ENCODE data around the gene STAT6.

Gene STAT6

DNA sequence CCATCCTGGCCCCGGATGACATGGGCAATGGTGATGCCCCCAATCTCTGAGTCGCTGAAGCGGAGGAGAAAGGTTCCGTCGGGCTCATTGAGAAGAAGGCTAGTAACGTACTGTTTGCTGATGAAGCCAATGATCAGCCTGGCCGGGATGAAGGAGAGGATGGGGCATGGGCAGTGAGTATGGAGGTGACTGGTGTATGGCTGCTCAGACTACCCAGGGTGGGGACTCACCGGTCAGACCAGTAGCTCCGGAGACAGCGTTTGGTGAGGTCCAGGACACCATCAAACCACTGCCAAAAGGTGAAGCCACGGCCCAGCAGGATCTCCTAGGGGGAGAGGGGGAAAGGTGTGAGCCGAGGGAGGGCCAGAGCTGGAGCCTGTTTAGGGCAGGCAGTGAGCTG is 11.4 kb downstream of the STAT6 start:
- DNase-seq, result no peak

DNA sequence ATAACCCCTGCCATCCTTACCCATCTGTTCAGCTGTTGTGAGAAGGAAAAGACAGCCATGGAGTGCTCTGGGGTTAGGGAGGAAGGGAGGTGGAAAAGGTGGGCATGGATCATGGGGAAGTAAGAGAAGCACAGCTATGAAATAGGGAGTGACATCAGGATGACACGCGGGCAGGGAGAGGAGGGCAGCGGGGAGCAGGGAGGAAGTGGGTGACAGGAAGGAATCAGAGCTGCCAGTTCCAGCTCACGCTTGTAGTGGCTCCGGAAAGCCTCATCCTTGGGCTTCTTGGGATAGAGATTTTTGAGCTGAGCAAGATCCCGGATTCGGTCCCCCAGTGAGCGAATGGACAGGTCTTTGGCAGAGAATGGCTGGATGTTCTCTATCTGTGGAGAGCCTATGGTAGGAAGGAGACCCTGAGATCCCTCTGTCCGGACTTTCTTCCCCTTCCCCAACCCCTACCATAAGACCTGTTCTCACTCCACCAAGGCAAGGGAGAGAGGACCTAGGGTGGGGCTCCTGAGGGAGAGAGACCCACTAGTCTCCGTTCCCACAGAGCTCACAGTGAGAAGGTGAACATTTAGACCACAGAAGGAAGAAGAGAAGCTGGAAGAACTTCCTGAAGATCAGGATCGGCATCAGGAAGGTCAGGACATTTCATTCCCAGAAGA is 12.0 kb downstream of the STAT6 start:
- DNase-seq, result no peak

DNA sequence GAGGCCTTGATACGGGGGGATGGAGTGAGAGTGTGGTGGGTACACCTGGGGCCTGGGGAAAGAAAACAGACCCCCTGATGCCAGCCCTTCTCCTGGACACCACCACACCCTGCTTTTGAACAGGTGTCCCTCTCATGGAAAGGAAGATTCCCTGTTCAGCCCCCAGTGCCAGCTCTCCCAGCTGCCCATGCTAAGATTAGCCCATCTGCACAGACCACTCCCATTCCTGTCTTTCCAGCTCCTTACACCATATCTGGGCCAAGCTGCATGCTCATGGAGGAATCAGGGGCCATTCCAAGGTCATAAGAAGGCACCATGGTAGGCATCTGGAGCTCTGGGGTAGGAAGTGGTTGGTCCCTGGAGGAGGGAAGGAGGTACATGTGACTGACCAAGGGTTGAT is 12.6 kb downstream of the STAT6 start:
- no peak for DNase-seq

DNA sequence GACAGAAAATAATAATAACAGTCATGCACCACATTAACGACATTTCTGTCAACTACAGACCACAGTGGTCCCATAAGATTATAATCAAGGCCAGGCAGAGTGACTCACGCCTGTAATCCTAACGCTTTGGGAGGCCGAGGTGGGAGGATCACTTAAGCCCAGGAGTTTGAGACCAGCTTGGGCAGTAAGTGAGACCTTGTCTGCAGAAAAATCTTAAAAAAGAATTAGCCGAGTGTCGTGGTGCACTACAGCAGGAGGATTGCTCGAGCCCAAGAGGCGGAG is 13.7 kb downstream of the STAT6 start:
- peak; percentile 73 for DNase-seq

DNA sequence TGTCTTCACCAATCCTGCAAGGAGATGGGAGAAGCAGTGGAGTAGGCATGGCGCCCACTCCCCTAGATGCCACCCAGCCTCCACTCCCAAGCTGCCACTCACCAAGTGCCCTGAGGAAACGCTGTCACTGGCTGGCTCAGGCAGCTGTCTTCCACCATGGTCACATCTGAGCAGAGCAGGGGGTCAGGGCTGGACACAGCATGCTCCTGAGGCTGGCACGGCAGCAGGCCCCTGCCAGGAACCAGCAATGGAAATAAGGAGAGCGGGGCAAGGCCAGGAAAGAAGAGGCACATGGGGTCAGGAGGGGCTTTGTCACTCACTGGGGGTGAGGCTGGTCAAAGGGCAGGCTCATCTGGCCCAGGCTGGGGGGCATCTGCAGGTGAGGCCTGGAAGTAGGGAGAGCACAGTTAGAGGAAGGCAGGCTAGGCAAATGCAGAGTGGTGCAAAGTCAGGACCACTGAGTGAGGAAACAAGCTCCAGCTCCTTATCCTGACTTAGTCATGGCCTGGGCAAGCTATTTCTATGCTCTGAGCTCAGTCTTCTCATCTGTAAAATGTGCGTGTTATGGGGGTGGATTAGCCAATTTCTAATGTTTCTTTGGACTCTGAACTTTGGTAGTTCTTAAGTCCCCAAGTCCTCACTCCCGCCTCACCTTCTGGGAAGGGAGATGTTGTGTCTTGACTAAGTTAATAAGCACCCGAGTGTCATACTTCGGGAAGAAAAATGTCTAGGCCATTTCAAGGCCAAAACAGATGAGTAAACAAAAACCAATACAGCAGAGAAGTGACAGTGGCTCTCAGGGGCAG is 14.2 kb downstream of the STAT6 start:
- DNase-seq, result no peak

DNA sequence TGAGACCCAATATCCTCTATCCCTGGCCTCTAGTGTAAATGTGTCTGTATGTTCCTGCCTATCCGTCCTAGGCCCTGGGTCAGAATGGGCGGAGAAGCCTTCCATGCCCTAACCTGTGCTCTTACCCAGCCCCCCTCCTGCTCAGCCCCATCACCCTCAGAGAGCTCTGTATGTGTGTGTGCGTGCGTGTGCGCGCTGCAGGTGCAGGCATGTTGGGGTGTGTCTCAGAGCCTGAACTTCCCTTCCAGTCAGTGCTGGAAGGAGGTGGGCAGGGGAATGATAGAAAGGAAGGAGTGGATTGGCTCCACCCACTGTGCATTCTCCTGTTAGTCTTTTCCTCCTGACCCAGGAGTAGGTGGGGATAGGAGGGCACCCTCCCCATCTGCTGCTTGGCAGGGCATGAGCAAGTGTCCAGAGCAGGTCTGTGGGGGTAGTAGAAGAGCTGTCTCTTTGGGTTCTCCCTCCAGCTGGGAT is 15.0 kb downstream of the STAT6 start:
- no peak for DNase-seq

DNA sequence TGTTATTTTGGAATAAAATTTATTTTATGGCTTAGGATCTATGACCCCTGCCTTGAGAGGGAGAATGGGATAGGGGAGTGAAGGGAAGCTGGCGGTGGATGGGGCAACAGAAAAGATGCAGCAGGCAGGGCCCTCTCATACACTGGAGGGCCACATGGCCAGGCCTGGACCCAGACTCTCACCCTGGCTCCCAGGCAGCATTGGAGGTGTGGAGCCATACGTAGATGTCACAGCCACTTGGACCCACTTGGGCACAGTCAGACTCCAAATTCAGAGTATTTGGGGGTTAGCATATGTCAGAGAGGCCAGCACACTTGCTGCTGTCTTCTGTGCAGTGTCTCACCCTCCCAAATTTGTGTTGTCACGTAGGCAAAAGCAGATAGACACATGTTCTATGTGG is 15.7 kb downstream of the STAT6 start:
- DNase-seq, result no peak

DNA sequence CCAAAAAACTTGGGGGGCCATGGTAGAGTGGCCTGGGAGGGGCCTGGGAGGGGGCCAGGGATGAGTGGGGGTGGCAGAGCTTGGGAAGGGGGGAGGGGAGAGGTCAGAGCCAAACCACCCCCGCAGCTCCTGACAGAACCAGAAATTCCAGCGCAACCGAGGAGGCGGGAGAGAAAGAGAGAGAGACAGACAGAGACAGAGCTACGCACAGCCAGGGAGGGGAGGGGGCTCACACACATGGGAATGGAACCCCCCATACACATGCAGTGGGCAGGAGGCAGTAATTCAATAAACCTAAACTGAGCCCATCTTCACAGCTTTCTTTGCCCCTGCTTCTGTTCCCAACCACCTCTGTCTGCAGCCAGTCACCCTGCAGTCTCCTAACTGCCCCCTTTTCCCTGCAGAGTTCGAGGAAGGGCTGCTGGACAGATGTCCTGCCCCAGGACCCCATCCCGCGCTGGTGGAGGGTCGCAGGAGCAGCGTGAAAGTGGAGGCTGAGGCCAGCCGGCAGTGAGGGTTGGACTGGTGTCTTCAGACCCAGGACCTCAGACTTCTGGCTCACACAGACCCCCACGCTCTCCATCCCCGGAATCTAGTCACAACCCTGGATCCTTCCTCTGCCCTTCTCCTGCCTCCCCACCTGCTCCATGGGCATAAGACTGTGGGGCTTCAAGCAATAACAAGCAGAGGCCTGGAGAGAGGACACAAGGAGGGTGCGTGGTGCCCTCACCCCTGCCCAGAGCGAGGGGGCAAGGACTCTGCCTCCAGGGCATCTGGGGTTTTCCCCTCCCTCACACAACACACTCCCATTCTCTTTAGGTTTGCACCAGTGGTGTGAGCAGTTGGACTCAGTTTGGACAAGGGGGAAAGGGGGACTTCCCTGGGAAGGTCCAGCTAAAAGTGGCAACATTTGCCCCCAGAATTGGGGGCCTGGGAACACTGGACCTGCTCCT is 16.7 kb downstream of the STAT6 start:
- no peak for DNase-seq

DNA sequence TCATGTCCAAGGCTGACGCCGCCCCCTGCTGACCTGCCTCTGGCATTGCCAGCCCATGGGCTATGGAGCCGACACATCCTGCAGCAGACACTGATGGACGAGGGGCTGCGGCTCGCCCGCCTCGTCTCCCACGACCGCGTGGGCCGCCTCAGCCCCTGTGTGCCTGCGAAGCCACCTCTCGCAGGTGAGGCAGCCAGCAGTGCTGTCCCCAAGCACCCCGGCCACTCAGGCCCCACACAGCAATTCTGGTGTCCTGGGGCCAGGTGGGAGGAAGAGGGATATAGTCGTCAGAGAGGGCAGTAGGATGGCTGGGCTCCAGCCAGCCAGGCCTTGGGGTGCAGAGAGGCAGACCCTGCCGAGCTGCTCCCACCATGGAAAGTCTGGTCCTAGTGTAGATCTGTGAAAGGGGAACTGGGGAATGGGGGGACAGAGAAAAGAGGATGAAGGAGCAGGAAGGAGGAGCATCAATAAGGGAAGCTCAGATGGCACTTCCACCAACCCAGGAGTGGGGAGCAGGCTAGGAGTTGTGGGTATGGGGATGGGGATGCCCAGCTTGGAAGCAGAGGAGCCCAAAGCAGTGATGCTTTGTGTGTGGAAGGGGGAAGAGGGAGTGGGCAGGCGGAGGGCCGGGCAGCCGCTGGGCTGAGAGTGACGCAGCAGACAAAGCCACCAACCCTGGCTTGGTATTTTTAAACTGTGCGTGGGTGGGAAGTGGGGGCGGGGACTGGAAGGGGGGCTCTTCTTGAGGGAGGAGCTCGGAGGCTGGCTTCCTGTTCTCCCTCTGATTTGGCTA is 17.6 kb downstream of the STAT6 start:
- DNase-seq, result peak; percentile 90

DNA sequence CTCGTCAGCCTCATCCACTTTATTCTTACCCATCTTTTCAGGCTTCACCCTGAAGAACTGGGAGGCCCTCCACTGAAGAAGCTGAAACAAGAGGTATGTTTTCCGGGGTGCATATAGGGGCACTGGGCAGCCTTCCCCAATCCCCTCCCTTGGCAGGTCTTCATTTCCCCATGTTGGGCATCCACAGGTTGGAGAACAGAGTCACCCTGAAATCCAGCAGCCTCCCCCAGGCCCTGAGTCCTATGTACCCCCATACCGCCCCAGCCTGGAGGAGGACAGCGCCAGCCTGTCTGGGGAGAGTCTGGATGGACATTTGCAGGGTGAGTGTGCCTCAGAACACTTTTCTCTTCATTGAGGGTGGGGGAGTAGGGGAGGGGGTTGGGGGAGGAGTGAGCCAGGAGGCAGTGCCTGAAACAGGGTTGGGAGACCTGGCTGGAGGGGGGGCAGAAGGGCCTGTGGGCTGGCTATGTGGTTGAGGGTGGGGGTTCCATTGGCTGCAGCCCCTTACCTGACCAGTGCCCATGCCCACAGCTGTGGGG is 18.2 kb downstream of the STAT6 start:
- DNase-seq, result no peak

DNA sequence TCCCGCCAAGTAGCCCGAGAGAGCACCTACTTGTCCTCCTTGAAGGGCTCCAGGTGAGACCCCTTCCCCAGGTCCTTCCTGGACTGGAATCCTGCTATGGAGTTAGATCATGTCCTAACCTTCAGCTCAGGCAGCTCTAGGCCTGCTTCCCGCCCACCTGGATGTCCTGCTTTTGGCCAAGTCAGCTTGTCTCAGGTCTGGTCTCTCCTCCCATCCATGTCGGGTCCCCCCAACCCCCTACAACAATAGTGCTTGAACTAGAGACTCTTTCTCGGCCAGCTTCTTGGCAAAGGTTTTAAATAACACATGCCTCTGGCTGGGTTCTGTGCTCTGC is 18.7 kb downstream of the STAT6 start:
- DNase-seq, result no peak

DNA sequence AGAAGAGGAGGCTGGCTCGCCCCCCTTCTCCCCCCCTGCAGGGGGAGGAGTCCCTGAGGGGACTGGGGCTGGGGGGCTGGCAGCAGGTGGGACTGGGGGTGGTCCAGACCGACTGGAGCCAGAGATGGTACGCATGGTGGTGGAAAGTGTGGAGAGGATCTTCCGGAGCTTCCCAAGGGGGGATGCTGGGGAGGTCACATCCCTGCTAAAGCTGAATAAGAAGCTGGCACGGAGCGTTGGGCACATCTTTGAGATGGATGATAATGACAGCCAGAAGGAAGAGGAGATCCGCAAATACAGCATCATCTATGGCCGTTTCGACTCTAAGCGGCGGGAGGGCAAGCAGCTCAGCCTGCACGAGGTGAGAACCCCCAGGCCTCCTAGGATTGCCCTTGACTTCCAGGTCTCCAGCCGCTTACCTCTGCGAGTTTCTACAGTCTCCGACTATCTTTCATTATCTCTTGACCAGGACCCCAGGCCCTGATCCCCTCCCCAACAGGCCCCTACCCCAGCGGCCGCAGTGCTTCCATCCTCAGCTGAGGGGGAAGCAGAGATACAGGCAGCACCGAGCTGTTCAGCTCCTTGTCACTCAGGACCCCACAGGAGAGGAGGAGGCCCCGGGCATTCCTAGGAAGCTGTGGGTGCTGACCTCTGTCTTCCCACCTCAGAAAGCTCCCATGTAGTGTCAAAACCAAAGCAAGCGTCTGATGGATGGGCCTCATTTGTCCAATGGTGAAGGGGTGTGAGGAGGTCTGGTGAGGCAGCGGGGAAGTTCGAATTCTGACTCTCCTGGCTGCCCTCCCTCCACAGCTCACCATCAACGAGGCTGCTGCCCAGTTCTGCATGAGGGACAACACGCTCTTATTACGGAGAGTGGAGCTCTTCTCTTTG is 19.3 kb downstream of the STAT6 start:
- no peak for DNase-seq

DNA sequence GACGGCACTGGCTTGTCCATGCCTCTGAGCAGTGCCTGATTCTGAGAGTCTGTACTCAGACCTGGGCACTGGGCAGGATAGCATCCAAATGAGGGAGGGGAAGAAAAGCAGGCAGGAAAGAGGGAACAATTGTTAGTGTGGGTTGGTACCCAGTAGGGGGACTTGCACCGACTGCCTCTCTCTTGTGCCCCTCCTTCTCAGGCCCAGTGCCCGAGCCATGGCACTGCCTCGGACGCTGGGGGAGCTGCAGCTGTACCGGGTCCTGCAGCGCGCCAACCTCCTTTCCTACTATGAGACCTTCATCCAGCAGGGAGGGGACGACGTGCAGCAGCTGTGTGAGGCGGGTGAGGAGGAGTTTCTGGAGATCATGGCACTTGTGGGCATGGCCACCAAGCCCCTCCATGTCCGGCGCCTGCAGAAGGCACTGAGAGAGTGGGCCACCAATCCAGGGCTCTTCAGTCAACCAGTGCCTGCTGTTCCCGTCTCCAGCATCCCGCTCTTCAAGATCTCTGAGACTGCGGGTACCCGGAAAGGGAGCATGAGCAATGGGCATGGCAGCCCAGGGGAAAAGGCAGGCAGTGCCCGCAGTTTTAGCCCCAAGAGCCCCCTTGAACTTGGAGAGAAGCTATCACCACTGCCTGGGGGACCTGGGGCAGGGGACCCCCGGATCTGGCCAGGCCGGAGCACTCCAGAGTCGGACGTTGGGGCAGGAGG is 20.1 kb downstream of the STAT6 start:
- DNase-seq, result no peak

DNA sequence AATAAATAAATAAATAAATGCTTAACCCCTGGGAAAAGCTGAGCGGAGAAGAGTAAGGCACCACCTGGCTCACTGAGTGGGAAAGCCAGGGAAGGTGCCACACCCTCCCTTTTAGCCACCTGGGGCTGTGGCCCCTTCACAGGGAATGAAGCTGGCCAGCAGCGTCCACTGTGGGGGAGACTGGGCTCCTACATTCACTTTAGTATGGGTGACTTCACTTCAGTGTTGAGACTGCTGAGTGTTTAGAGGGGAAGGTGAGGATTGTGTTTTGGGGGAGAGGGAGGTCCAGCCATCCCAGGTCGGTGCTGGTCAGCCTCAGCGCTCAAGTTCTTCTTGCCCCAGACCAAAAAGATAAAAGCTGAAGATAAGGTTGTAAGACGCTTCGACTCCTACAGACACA is 20.7 kb downstream of the STAT6 start:
- no peak for DNase-seq

DNA sequence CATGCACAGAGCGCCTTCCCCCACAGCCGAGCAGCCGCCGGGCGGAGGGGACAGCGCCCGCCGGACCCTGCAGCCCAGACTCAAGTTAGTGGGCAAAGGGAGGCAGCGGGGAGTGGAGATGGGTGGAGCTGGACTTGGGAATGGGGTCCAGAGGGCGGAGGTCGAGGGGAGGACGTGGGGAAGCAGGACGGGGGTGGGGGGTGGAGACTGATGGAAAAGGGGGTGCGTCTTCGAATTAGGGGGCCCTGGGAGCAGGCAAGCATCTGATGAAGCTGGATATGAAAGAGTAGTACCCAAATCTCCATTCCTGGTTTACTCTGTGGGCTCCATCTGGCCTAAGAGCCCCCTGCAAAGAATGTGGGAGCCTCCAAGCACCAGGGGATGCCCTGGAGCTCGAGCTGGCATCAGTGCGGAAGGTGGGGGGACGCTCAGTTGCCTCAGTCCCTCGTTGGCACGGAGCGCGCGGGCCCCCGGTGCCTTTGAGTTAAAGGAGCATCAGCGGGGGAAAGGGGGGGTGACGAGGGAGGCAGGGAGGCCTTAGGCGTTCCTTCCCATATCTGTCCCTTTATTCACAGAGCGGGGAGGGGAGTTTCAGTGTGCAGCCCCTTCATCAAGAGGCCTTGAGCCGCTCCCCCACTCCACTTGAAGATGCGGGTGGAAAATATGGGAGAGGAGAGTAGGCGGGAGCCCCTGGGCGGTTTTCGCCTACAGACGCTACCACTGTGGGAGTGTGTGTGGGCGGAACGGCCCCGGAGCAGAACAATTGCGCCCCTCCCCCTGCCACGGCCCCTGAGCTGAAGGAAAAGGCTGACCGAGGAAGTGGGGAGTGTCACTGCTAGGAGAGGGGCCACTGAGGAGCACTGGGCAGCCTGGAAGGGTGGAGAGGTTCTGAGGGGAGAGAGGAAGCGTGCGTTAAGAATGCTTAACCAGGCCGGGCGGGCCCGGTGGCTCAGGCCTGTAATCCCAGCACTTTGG is 21.6 kb downstream of the STAT6 start:
- peak; percentile 86 for DNase-seq

DNA sequence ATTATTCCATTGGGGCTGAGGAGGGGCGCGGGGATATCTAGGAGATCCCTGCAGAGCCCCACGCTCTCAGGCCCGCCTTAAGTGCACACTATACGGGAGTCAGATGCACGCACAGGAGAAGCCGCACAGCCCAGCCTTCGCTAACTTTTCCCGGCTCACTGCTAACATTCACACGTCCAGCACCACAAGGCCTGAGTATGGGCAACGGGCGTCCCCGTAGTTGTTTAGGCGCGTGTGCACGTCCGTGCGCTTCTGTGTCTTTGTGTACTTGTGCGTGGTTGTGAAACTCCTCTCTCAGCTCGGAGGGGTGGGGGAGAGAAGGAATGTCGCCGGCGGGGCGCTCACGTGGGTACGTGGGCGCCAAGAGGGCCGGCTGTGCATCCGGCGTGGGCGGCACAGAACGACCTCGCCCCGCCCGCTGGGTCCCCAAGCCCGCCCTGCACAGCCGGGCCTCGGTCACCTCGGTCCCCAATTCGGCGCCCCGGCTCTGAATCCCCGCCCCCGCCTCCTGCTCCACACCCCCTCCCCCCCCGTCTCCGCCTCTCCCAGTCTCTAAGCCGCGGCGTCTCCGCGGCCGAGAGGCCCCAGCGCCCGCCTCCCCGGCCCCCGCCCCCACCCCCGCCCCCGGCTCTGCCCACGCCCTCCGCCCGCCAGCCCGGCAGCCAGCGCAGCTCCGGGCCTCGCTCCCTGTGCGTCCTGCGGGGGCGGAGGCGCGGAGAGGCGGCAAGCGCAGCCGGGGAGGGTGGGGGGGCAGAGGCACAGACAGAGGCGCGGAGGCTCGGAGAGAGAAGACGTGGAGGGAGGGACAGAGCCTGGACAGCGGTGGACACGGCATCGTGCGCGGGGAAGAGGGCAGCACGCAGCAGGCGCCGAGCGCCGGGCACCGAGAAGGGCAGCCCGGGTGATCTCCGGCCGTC is 22.6 kb downstream of the STAT6 start, which contains the start of gene NAB2:
Gene NAB2 (plus strand): TSS at position 761 of the 917 bp plus-strand sequence. CDS start 158 bp downstream, outside the sequence.
- peak; percentile 99 for DNase-seq

DNA sequence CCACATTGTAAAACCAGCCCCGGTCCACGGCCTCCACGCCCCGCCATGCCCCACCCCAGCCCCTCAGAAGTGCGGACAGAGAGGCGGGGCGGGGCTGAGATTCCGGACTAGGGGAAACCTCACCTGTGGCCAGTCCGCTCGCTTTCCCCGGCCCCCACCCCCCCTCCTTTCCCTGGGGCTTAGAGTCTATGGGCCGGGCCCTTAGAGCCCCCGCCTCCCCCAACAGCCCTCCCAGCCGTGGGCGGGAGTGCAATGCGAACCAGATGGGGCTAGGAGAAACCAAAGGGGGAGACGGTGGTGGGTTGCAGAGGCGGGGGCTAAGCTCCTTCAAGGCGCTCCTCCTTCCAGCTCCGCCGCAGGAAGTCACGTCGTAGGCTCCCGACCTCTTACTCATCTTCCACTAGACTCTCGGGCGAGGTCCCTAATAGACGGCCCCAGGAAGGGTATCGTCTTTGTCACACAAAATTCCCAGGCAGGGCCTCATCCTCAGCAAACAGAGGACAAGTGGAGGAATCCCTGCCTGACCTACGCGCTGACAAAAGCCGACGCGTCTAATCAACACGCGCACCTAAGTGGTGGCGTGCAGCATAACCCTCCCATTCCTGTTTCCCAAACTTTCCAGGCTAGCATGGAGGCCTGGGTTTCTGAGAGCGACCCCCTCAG is 23.3 kb downstream of the STAT6 start:
- peak; percentile 95 for DNase-seq

Measured in hematopoietic multipotent progenitor cell treated with erythropoietin and hydrocortisone succinate and interleukin-3 and kit ligand, for 4 days (in vitro differentiated cells).